ENCODE data around the gene ATP9A.

Gene ATP9A

GRCh38 chr20:51602131-51602530 lies 166.1 kb downstream of the ATP9A start:
- no peak for DNase-seq (ENCODE audit: low read depth, low spot score)

DNA sequence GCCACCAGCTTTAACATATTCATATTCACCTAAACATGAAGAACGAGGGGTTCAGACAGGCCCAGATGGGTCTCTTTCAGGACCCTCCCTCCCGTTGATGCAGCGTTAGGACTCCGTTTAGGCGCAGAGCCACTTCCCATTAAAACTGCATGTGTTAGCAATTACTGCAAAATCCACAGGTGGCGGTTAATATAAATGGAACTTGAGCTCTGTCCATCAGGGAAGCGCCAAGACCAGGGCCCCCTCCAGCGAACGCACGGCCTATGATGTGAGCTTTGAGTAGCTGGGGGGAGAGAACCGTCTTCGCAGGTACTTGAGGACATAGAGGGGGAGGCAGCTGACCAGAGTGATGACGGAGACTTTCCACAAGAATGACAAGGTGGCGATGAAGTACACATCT lies 167.2 kb downstream of the ATP9A start:
- no peak for DNase-seq (ENCODE audit: low read depth, low spot score)

DNA sequence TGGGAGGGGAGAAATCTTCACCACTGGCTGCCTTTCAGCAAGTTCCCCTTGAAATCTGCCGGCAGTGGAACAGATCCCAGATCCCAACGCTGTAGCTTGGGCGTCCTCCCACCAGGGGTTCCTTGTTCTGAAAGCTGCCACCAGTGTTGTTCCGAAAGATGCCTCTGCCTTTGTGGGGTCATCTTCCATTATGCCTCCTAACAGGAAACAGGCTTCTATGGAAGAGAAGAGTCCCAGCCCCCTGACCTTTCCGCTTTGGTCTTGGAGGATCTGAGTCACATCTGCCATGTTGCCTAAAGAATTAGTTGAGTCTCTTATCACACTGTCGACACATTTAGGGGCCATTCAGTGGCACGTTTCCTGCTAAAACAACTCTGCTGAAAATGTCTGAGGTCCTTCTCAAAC lies 168.2 kb downstream of the ATP9A start:
- DNase-seq (ENCODE audit: low read depth, low spot score) = no peak

- DNase-seq (ENCODE audit: low read depth, low spot score) = no peak
These were observed 169.6 kb downstream of the ATP9A start for GRCh38 chr20:51598556-51598955.

DNA sequence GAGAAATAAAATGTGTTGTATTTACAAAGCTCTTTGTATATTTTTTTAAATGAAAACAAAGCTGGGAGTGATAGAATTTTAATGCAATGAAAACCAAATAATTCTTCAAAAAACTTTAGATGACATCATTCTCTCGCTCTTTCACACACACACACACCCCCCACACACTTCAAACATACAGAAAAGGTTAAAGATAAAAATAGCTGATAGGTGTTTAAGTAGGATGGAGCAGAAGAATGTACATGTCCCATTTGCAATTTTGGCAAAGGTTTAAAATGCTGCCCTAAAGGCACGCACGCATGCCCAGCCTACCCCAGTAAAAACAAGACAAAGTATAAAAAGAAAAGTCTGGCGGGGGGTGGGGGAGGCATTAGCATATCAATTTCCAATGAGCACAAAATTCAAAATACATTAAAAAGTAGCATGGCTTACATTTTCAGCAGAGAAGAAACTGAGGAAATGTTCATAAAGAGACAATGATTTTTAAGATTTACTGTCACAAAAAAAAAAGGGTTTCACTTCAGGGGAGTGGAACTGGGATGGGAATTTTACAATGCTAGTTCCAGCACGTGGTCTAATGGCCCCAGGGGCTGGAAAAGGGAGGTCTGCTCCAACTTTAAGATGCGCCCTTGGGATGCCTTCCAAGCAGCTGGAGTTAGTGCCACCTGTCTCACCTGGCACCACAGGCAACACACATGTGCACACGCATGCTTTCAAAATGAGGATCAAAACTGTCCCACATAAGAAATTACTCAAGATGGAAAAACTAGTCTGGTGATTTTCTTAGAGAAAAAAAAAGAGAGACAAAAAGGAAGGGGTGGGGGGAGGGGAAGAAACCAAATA lies 170.6 kb downstream of the ATP9A start:
- DNase-seq (ENCODE audit: low read depth, low spot score) = no peak

DNA sequence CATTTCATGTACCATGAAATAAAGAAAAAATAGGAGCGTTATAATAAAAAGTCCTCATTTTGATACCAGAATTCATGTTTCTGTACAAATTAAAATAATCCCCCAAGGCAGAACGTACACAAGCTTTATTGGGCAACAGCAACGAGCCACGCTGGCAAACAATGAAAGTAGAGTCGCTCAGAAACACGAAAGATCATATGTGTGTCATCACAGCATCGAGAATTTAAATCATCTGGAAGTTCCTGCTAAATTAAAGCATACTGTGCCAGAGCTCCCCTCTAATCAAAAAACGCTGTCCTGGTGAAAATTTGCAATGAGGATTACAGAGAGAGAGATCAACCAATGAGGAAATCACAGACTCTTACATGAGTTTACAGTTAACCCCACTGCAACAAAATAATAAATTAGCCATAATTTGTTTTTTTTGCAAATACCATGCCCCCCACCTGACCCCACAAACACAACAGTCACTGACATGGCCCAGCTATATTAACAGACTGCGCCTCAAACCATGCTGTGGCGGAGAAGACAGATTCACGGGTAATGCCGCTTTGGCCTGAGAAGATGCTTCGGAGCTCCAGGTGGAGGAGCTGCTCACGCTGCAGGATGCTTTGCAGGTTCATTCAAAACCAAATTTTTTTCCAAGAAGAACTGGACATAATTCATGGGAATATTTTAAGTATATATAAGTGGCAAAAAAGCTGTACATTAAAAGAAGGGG lies 171.4 kb downstream of the ATP9A start:
- DNase-seq (ENCODE audit: low read depth, low spot score) = no peak

DNA sequence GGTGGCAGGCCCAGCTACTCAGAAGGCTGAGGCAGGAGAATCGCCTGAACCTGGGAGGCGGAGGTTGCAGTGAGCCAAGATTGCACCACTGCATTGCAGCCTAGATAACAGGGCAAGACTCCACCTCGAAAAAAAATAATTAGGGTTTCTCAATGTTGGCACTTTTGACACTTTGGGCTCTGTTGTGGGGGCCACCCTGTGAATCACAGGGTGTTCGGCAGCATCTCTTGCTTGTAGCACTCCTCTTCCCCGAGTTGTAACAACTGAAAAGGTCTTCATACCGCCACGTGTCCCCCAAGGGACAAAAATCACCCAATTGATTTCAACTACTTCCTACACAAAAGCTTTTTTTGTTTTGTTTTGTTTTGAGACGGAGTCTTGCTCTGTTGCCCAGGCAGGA lies 172.4 kb downstream of the ATP9A start:
- DNase-seq (ENCODE audit: low read depth, low spot score) = no peak

GRCh38 chr20:51595058-51595532 lies 173.1 kb downstream of the ATP9A start:
- peak; percentile 56 for DNase-seq (ENCODE audit: low read depth, low spot score)

DNA sequence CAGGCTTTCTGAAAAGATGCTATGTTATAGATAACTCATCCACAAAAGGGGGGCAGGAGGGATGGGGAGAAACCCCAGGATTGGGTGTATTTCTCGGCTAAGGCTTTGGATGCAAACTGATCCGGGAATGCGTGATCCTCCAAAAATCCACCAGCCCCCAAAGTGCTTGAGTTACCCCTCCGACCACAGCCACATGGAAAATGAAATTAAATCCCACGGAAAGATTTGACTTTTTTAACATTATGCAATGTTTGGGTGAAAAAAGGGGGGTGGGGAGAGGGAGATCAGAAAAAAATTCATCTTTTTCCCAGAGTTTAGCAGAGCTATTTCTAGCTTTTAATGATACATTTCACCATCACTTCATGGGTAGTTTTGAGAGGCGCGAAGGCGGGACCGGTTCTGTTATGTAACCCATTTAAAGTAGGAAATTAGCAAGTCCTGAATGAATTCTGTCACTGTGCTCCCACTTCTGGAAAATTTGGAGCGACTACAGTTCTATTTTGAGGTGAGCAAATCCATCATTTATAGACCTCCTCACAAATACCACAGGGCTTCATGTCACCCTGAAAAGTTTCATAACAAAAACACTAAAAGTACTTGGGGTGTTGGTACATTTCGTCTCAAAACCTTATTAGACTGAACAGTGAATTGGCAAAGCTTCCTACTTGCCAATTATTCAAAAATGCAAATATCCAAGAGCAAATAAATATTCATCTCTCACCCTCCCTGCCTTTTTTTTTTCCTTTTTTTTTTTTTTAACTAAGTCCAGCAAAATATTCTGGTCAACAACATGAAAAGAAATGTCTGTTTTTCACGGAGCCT lies 173.7 kb downstream of the ATP9A start:
- DNase-seq (ENCODE audit: low read depth, low spot score) = no peak

GRCh38 chr20:51593584-51593983 lies 174.6 kb downstream of the ATP9A start:
- DNase-seq (ENCODE audit: low read depth, low spot score) = no peak

GRCh38 chr20:51592564-51592963 lies 175.6 kb downstream of the ATP9A start:
- DNase-seq (ENCODE audit: low read depth, low spot score) = no peak

DNA sequence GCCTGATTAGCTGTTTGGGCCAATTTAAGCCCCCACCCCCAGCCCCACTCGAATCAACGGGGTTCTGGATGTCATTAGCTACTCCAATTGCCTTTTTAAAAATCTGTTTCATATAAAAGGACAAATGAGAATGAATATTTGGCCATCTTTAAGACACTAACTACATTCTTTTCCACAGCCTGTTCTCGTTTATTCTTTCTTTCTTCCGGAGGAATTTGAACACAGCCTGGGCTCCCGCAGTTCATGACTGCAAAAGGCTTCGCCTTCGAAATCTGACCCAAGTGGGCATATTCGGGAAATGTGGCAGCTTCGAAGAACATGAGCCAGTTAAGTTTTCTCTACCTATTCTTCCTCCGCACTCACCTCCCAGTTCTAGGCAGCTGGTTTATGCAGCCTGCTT lies 176.3 kb downstream of the ATP9A start:
- no peak for DNase-seq (ENCODE audit: low read depth, low spot score)

DNA sequence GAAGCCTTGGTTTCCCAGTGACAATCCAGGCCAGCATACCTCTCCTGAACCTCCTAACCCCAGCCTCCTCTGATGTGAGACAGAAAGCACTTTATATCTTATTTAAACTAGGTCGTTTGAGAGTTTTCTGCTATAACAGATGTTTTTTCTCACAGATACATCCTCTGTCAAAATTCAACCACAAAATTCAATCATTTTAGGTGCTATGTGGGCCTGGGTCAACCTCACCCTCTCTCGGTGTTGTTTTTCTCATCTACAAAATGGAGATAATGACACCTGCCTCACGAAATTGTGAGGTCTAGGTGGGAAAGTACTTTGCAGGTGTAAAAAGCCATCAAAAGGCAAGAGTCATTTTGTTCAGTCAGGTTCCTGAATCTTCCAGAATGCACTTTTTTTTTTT lies 179.4 kb downstream of the ATP9A start:
- no peak for DNase-seq (ENCODE audit: low read depth, low spot score)

GRCh38 chr20:51587145-51587544 lies 181.0 kb downstream of the ATP9A start:
- no peak for DNase-seq (ENCODE audit: low read depth, low spot score)

DNA sequence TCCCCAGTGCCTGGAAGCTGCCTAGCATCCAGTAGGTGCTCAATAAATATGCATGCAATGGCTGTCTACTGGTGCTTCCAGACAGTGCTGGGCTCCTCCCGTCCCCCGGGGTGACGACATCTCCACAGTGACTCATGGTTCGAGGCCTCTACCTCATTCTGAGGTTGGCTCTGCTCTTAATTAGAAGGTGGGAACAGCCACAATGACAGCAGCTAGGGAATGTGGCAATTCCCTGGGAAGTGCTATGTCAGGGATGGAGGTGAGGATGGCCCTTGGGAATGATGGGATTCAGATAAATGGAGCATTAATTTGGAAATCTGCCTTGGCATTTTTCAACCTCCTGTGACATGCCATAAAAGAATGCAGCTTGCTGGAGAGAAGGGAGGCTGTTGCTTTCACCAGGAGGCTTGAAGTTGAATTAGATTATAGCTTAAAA lies 182.2 kb downstream of the ATP9A start:
- DNase-seq (ENCODE audit: low read depth, low spot score) = no peak

GRCh38 chr20:51585148-51585547 lies 183.0 kb downstream of the ATP9A start:
- no peak for DNase-seq (ENCODE audit: low read depth, low spot score)

- no peak for DNase-seq (ENCODE audit: low read depth, low spot score)
These were observed 183.5 kb downstream of the ATP9A start for GRCh38 chr20:51584737-51585136.

GRCh38 chr20:51584116-51584515 lies 184.1 kb downstream of the ATP9A start:
- DNase-seq (ENCODE audit: low read depth, low spot score) = no peak

- DNase-seq (ENCODE audit: low read depth, low spot score) = no peak
These were observed 184.7 kb downstream of the ATP9A start for GRCh38 chr20:51583499-51583898.

DNA sequence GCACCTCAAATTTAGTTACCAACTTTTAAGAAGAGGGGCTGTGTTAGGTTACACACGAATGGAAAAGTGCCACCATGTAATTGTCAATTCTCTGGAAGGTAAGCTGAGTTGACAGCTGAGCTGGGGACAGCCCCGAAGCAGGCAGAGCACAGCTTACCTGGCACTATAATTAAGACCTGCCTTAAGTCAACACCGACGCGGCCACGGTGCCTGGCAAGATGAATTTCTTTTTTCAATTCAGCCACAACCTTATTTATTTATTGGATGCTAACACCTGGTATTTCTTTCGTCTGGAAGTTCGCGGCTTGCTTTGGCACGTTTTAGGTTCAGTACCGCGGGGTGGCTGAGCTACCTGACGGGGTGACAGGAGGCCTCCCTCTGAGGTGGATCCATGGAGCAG lies 185.1 kb downstream of the ATP9A start:
- DNase-seq (ENCODE audit: low read depth, low spot score) = no peak

DNA sequence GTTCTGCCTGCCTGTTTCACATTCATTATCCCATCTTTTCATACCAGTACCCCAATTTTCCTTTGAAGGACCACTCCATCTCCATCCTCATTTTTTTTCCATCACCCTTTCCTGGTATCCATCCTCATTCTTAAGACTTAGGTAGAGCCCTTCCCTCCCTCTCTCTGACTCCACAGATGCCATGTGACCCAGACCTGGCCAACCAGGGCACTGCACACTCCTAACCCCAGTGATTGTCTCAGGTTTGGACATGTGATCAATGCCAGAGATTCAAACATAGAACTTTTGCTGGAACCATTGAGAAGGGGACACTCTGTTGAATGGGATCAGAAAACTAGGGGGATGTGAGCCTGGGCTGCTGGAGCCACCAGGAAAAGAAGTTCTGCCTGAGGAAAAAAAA lies 186.6 kb downstream of the ATP9A start:
- no peak for DNase-seq (ENCODE audit: low read depth, low spot score)

GRCh38 chr20:51579137-51579536 lies 189.1 kb downstream of the ATP9A start:
- no peak for DNase-seq (ENCODE audit: low read depth, low spot score)
